HepG2 (cell line): ENCODE measurements around the gene CIROP.

Experiments
- CTCF ChIP-seq: sonication (generic); formaldehyde crosslinking; IDR thresholded peaks from 2 replicates; pipeline ENCODE4 v1.5.0; 2020; ENCODE audit warnings: mild to moderate bottlenecking, missing genetic modification reagents, moderate library complexity
- EP300 ChIP-seq, 3 experiments: sonication (generic) in 1 of 3; formaldehyde crosslinking in 1 of 3; IDR thresholded peaks; 2 replicates each; pipeline versions ENCODE4 v1.5.1 to v1.6.1; 2011 to 2020; ENCODE audit warnings: low read depth in 2 of 3, low read length in 2 of 3, borderline replicate concordance in 1 of 3, improper control_type of control experiment in 1 of 3, mild to moderate bottlenecking in 1 of 3, missing genetic modification reagents in 1 of 3, moderate library complexity in 1 of 3
- MTA1 ChIP-seq: sonication (generic); formaldehyde crosslinking; IDR thresholded peaks from 2 replicates; pipeline ENCODE4 v1.4.0; 2020; ENCODE audit warnings: missing genetic modification reagents, mild to moderate bottlenecking, borderline replicate concordance
- PAF1 ChIP-seq: IDR thresholded peaks from 2 replicates; pipeline ENCODE4 v1.6.1; 2016; ENCODE audit warnings: missing genetic modification reagents, missing compliant biosample characterization
- POLR2AphosphoS5 ChIP-seq: IDR thresholded peaks from 2 replicates; pipeline ENCODE4 v1.6.1; 2012; ENCODE audit warnings: low read depth, low read length
- TBP ChIP-seq: sonication (generic); formaldehyde crosslinking; IDR thresholded peaks from 2 replicates; pipeline ENCODE4 v1.5.0; 2020; ENCODE audit warnings: missing genetic modification reagents
- YEATS4 ChIP-seq: sonication (generic); formaldehyde crosslinking; IDR thresholded peaks from 2 replicates; pipeline ENCODE4 v1.4.0; 2020; ENCODE audit warnings: missing genetic modification reagents, borderline replicate concordance
- ZNF18 ChIP-seq: sonication (generic); formaldehyde crosslinking; IDR thresholded peaks from 2 replicates; pipeline ENCODE4 v1.8.0; 2022; ENCODE audit warnings: mild to moderate bottlenecking, missing genetic modification reagents; ENCODE audit not compliant: insufficient replicate concordance
- ZNF280D ChIP-seq: sonication (generic); formaldehyde crosslinking; IDR thresholded peaks from 2 replicates; pipeline ENCODE4 v1.5.1; 2020; ENCODE audit warnings: mild to moderate bottlenecking, missing genetic modification reagents
- ZNF704 ChIP-seq: sonication (generic); formaldehyde crosslinking; IDR thresholded peaks from 2 replicates; pipeline ENCODE4 v1.8.1; 2023; ENCODE audit warnings: mild to moderate bottlenecking, inconsistent platforms, moderate library complexity, missing genetic modification reagents, borderline replicate concordance
- ZSCAN20 ChIP-seq: sonication (generic); formaldehyde crosslinking; IDR thresholded peaks from 2 replicates; pipeline ENCODE4 v1.4.0; 2020; ENCODE audit warnings: missing genetic modification reagents, mild to moderate bottlenecking, borderline replicate concordance
- TF ChIP-seq, protein P1 (sequence below): IDR thresholded peaks from 2 replicates; pipeline ENCODE4 v1.6.1; 2016; ENCODE audit warnings: missing compliant biosample characterization, missing genetic modification reagents, borderline replicate concordance
- TF ChIP-seq, protein P2 (sequence below): sonication (generic); formaldehyde crosslinking; IDR thresholded peaks from 2 replicates; pipeline ENCODE4 v1.4.0; 2020; ENCODE audit warnings: low read depth, mild to moderate bottlenecking, missing genetic modification reagents

GRCh38 chr14:23058654-23059504 lies 45.9 kb downstream of the CIROP start:
- no peak for TF ChIP-seq CTCF (CRISPR knock-in tag)
- no peak for TF ChIP-seq MTA1
- no peak for TF ChIP-seq ZSCAN20 (CRISPR knock-in tag)
- TF ChIP-seq ZNF704 (CRISPR knock-in tag) = no peak
- no peak for TF ChIP-seq ZNF18 (CRISPR knock-in tag)
- TF ChIP-seq, protein P1, sequence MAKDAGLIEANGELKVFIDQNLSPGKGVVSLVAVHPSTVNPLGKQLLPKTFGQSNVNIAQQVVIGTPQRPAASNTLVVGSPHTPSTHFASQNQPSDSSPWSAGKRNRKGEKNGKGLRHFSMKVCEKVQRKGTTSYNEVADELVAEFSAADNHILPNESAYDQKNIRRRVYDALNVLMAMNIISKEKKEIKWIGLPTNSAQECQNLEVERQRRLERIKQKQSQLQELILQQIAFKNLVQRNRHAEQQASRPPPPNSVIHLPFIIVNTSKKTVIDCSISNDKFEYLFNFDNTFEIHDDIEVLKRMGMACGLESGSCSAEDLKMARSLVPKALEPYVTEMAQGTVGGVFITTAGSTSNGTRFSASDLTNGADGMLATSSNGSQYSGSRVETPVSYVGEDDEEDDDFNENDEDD (CRISPR knock-in tag) = no peak
- TF ChIP-seq POLR2AphosphoS5 = peak; percentile 20; the same call in 1 of the 2 replicates
- no peak for TF ChIP-seq TBP (CRISPR knock-in tag)
- no peak for TF ChIP-seq EP300 (IDR thresholded peaks at IDR 0.05; ENCODE audit: low read depth in 2 of 2, low read length in 2 of 2)
- TF ChIP-seq EP300 (CRISPR knock-in tag; IDR thresholded peaks at IDR 0.05; ENCODE audit: borderline replicate concordance) = no peak; the same call in 1 of the 2 replicates
- TF ChIP-seq, protein P2, sequence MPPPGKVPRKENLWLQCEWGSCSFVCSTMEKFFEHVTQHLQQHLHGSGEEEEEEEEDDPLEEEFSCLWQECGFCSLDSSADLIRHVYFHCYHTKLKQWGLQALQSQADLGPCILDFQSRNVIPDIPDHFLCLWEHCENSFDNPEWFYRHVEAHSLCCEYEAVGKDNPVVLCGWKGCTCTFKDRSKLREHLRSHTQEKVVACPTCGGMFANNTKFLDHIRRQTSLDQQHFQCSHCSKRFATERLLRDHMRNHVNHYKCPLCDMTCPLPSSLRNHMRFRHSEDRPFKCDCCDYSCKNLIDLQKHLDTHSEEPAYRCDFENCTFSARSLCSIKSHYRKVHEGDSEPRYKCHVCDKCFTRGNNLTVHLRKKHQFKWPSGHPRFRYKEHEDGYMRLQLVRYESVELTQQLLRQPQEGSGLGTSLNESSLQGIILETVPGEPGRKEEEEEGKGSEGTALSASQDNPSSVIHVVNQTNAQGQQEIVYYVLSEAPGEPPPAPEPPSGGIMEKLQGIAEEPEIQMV (CRISPR knock-in tag) = no peak
- TF ChIP-seq ZNF280D = no peak
- no peak for TF ChIP-seq PAF1 (CRISPR knock-in tag)
- TF ChIP-seq YEATS4 = no peak
